ENCODE results near the gene LONP2. TPM values are rescaled to one million over a fixed set of nuclear protein-coding genes. Genes with fewer than 3 reads are reported as not detected.
A peak's percentile ranks its signal among the peaks of the same experiment; 100 is the strongest.

The LONP2 gene
- total RNA-seq, 1 experiment from 2014 or later: 55.6 TPM

GRCh38 chr16:48365601-48366164 is 121.6 kb downstream of the LONP2 start:
- Mint-ChIP-seq H3K27me3 (ENCODE audit: insufficient read depth, unreplicated experiment) (no peaks in the 10 kb centered on the region), H3K4me1 (ENCODE audit: insufficient read depth, unreplicated experiment) (peaks cover 44% of the 10 kb centered on the region), H3K9me3 (ENCODE audit: unreplicated experiment) (no peaks in the 10 kb centered on the region), H3K36me3 (ENCODE audit: insufficient read depth, unreplicated experiment) (no peaks in the 10 kb centered on the region), H3K27ac (ENCODE audit: low read depth, unreplicated experiment) (peak overlapping the region; percentile 95), H3K4me3 (ENCODE audit: unreplicated experiment) (peak overlapping the region; percentile 80)
- TF ChIP-seq, protein P1, sequence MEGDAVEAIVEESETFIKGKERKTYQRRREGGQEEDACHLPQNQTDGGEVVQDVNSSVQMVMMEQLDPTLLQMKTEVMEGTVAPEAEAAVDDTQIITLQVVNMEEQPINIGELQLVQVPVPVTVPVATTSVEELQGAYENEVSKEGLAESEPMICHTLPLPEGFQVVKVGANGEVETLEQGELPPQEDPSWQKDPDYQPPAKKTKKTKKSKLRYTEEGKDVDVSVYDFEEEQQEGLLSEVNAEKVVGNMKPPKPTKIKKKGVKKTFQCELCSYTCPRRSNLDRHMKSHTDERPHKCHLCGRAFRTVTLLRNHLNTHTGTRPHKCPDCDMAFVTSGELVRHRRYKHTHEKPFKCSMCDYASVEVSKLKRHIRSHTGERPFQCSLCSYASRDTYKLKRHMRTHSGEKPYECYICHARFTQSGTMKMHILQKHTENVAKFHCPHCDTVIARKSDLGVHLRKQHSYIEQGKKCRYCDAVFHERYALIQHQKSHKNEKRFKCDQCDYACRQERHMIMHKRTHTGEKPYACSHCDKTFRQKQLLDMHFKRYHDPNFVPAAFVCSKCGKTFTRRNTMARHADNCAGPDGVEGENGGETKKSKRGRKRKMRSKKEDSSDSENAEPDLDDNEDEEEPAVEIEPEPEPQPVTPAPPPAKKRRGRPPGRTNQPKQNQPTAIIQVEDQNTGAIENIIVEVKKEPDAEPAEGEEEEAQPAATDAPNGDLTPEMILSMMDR (IDR thresholded peaks at IDR 0.05; ENCODE audit: unreplicated experiment): no peak
- BruUV-seq (replicated peaks): no TSS peak
- DNase-seq (ENCODE audit: unreplicated experiment): peak; percentile 91
- intact Hi-C loops (cut with micrococcal nuclease): loop anchor here (1.0 to 5.0 kb wide), 4 partner anchors 18 to 257 kb away; no protein-coding TSS in a partner anchor
- POLR2A ChIA-PET: interaction anchor here (0.6 to 6.2 kb wide), 28 partner anchors 10 to 1024 kb away, joined by 3 to 157 read pairs (median 5); partner anchors contain the start of genes N4BP1 and SIAH1
- CTCF ChIA-PET: interaction anchor here (0.6 to 3.6 kb wide), 21 partner anchors 11 to 276 kb away, joined by 3 to 25 read pairs (median 4); no protein-coding TSS in a partner anchor

DNA sequence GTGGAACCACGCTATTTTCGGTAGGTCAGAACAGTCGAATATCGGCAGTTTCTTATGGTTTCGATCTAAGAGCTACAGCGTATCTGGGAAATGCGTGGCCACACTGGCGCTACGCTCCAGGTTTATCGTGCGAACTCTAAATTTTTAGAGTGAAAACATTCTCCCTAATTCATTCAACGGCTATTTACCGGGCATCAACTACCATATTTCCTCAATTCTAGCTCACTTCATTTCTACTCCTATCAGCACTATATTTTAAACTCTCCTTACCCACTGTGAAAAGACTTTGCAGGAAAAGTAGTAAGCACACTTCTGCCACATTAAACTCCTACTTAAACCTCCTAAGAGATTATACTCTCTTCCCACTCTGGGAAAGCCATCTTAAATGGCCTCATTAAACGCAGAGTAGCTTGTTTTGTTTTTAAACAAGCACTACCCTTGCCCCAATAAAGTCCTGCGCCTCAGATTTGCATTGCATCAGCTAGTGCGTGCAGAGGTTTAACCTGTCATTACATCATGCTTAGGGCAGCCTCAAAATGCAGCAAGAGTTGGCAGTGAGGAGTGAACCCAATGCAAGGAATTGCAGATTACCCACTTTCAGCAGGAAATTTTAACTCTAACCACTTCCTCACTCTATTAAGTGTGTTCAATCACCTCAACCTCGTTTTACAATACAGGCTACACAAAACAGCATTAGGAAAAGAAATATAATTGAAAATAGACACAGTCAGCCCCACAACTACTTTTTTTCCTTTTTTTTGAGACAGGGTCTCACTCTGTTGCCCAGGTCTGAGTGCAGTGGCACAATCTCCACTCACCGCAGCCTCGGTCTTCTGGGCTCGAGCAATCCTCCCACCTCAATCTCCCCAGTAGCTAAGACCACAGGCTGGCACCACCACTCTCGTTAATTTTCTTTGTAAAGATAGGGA is 122.3 kb downstream of the LONP2 start:
- peak overlapping the region; percentile 95 for H3K27ac Mint-ChIP-seq (ENCODE audit: low read depth, unreplicated experiment)
- CTCF ChIA-PET: interaction anchor here (0.5 to 3.6 kb wide), 14 partner anchors 10 to 264 kb away, joined by 3 to 25 read pairs (median 3); no protein-coding TSS in a partner anchor
- TSS peak; percentile 96 for BruUV-seq (replicated peaks)
- no peaks in the 10 kb centered on the region for H3K9me3 Mint-ChIP-seq (ENCODE audit: unreplicated experiment)
- DNase-seq (ENCODE audit: unreplicated experiment): peak; percentile 93
- peaks cover 48% of the 10 kb centered on the region for H3K4me1 Mint-ChIP-seq (ENCODE audit: insufficient read depth, unreplicated experiment)
- peaks cover under 1% of the 10 kb centered on the region for H3K36me3 Mint-ChIP-seq (ENCODE audit: insufficient read depth, unreplicated experiment)
- H3K4me3 Mint-ChIP-seq (ENCODE audit: unreplicated experiment): peak overlapping the region; percentile 80
- no peaks in the 10 kb centered on the region for H3K27me3 Mint-ChIP-seq (ENCODE audit: insufficient read depth, unreplicated experiment)
- TF ChIP-seq, protein P1 (IDR thresholded peaks at IDR 0.05; ENCODE audit: unreplicated experiment): no peak
- POLR2A ChIA-PET: interaction anchor here (0.6 to 6.2 kb wide), 22 partner anchors 10 to 1394 kb away, joined by 3 to 157 read pairs (median 7); partner anchors contain the start of genes N4BP1 and SIAH1
- intact Hi-C loops (cut with micrococcal nuclease): loop anchor here (1.0 to 5.0 kb wide), 4 partner anchors 17 to 256 kb away; no protein-coding TSS in a partner anchor

DNA sequence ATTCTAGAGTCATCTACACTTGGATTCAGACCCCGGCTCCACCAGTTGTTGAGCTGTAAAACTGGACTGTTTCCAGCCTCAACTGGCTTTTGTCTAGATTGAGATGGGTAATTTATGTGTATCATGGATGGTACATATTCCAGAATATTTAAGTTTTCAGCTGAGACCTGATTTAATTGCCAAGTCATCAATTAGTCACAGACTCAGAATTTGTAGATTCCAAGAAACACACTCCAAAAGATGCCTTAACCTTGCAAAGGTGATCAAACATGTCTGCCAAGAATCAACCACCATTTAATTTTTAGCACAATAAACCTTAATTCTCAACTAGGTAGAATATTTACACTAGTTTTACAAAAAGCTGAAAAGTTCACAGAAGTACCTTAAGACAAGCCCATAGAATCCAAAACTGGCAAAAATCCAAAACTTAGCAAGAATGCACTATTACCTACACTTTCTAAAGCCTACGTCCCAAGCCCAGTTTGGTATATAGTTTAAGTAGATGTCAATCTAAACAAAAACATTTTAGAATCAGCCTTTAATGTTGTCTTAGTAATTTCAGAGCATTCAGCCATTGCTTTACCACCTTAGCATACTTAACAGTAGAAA is 123.4 kb downstream of the LONP2 start:
- POLR2A ChIA-PET: interaction anchor here (1.1 to 6.2 kb wide), 9 partner anchors 11 to 1395 kb away, joined by 3 to 157 read pairs (median 20); partner anchors contain the start of genes N4BP1 and SIAH1
- no TSS peak for BruUV-seq (replicated peaks)

More for the DNA sequence above, 123.4 kb downstream of the LONP2 start:
- Mint-ChIP-seq H3K27ac (ENCODE audit: low read depth, unreplicated experiment) (peak overlapping the region; percentile 95), H3K4me3 (ENCODE audit: unreplicated experiment) (no peak overlapping the region), H3K27me3 (ENCODE audit: insufficient read depth, unreplicated experiment) (no peaks in the 10 kb centered on the region), H3K36me3 (ENCODE audit: insufficient read depth, unreplicated experiment) (peaks cover 4% of the 10 kb centered on the region), H3K9me3 (ENCODE audit: unreplicated experiment) (no peaks in the 10 kb centered on the region), H3K4me1 (ENCODE audit: insufficient read depth, unreplicated experiment) (peaks cover 54% of the 10 kb centered on the region)
- CTCF ChIA-PET: interaction anchor here (0.8 to 3.8 kb wide), 4 partner anchors 13 to 256 kb away, joined by 3 to 23 read pairs (median 7); no protein-coding TSS in a partner anchor
- intact Hi-C loops (cut with micrococcal nuclease): loop anchor here (5.0 kb wide), 3 partner anchors 95 to 255 kb away; no protein-coding TSS in a partner anchor
- DNase-seq (ENCODE audit: unreplicated experiment): no peak
- TF ChIP-seq, protein P1 (IDR thresholded peaks at IDR 0.05; ENCODE audit: unreplicated experiment): no peak

Data from MCF 10A (cell line).